SK-N-DZ (cell line): ENCODE results near the gene C5orf15.

Source experiments
- DNase-seq: peaks from one replicate; pipeline ENCODE4 v3.0.0-alpha.2; 2015; ENCODE audit warnings: low spot score

C5orf15 gene

DNA sequence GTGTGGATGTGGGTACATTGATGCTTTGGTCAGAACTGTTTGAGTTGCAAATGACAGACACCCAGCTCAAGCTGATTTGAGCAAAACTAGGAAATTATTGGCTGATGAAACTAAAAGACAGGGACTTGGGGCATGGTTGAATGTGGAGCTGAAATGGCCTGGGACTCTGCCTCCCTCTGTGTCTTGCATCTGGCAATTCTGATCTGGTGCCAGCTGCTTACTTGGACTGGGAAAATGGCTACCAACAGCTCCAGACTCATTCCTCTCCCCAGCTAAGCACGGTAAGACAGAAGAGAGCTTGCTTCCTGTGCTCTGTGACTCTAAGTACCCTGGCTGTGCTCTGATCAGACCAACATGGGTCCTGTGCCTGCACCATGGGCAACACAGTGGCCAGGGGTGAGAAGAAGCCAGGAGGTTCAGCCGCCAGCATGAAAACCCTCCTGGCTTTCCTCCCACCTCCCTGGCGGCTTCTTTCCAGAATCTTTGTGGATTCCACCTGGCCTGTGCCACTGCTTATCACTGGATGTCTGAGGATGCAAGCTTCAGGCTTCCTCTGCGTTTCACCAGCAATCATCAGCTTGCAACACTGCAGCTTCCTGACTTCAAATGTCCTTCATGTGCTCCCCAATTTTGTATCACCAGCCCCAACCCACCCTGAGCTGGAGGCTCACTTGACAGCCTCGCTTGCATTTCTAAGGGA lies 44.1 kb downstream of the C5orf15 start:
- DNase-seq, result no peak

DNA sequence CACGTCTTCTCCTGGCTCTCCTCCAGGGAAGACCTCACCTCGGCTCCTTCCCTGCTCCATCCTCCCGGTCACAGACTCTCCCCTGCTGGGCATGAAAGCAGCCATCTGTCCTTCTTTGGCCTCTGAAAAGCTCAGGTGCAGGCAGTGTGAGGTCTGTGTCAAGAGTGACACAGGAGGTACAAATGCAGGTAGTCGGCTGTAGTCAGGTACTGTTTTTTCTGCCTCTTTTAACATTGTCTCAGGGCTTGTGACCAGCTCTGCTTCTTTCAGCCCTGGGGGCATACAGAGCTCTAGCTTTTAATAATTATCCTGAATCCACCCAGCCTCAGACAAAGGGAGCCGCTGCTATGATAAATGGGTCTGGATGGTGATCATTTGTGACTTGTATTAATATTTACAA lies 46.4 kb downstream of the C5orf15 start:
- no peak for DNase-seq

DNA sequence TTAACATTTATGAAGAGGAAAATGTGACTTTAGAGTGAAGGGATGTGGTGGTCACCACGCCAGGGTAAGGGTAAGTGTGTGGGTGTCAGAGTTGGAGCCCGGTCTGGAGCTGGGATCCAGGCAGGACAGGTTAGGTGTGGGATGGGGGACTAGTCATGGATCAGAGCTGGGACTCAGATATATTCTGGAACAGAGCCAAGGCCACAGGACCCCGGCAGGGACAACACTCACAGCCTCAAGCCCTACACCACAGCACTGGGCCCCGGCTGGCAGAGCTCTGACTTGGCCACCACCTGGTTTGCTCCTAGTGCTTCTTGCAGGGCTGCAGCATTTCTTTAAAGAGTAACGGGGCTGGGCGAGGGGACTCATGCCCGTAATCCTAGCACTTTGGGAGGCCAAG lies 47.4 kb downstream of the C5orf15 start:
- DNase-seq, result no peak

DNA sequence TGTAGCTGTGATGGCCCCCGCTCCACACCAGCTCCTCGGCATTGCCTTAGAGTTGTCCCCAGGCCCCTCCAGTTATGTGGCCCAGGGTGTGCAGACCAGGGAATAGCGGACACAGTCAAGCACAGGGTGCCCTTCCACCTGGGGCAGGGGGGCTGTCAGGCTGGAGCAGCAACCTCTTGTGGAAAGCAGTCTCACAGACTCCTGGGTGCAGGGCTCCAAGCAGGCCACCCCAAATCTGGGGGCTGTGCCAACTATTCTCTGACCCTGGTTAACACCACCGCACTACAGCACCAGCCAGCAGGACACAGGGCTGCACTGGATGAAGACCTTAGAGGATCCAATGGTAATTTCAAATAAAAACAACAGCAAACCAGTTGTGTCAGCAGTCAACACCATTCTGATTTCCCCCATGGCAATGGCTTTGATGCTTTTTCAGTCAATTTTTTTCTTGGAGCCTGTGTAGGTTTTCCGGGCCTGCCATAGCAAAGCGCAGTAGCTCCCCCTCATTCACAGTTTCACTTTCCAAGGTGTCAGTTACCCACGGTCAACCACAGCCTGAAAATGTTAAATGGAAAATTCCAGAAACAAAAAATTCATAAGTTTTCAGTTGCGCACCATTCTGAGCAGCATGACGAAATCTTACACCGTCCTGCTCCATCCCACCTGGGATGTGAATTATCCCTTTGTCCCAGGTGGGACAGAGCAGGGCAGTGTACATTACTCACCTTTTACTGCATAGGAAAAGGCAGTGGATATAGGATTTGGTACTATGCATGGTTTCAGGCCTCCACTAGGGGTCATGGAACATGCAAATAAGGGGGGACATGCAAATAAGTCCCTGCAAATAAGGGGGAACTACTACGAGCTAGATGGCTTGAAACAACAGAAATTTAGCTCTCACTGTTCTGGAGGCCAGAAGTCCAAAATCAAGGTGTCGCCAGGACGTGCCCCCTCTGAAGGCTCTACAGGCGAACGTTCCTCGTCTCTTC lies 49.0 kb downstream of the C5orf15 start:
- no peak for DNase-seq

DNA sequence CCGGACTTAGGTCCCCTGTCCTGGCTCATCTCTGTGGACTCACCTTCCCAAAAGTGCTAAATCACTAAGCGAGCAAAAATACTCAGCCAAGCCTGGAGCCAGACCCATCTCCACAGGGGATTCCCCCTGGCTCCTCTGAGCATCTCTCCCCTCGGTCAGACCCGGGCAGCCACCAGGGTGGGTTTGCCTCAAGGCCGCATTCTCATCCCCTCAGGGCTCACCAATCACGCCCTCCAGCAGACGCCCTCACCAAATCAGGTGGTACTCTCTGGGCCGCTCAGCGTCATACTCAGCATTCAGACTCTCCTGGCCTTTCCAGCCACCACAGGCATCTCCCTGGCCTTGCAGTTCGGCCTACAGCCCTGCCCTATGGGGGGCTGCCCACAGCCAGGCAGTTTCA lies 49.7 kb downstream of the C5orf15 start:
- DNase-seq, result no peak

DNA sequence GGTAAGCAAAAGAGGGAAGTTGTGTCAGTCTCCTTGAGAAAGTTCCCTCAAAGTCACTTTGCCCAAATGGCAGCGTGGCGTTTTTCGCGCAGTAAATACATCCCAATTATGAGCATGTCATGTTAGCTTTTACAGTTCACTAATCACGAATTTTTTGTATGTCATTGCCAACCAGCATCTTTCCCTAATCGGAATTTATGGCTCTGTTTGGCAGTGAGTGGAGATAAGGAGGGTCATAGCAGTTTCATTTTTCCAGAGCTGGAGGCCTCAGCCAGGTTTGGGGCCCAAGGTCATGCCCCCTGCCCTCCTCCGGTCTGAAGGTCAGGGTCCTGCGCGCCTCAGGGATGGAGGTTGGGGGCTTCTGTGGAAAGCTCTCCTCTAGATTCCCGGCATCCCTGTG lies 50.1 kb downstream of the C5orf15 start:
- DNase-seq, result peak; percentile 66

DNA sequence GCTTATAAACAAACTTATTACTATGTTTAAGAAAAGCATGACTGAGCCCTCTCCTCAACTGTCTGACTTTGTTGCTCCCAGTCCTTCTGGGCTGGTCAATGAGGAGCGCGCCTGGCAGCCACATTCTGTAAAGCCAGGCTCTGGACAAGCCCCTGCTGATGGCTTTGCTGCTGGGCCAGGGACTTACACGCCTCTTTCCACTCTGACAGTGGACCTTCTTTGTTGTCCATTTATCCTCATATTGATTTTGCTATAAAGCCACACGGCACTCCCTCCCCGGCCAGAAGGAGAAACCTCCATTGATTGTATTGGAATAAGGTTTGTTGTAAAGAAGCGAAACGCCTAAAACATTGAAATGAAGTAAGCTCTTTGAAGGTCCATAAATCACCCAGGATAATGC lies 50.6 kb downstream of the C5orf15 start:
- DNase-seq, result peak; percentile 24

DNA sequence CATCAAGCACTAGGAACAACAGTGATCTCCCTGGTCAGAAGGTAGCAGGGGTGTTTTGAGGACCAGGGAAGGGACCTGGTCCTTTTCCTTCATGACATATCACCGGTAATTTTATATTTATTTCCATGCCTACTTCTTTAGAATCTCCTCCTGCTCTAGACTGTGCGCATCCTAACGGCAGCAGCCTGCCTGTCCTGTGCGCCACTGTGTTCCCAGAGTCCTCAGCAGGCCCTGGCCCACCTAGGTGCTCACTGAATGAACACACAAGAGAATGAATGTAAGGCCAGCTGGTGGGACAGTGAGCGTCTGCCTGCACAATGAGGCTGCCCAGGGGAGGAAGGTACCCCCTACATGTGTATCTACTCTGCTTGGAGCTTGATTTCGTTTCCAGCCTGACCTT lies 51.5 kb downstream of the C5orf15 start:
- DNase-seq, result no peak

DNA sequence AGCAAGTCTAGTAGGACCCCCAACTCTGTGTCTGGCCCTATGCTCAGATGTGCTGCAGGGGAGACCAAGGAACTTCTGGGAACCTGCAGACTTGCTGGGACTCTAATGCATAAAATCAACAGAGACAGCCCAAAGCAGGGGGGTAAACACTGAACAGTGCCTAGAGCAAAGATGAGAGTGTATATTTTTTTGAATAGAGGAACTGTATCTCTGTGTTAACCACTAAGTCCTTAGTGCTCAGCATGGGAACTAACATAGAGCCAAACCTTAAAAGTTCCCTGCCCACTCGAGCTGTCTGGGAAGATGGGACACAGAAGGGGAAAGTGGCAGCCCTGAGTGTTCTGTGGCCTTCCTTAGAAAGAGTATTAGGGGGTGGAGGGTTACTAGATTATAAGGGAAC lies 51.9 kb downstream of the C5orf15 start:
- no peak for DNase-seq

DNA sequence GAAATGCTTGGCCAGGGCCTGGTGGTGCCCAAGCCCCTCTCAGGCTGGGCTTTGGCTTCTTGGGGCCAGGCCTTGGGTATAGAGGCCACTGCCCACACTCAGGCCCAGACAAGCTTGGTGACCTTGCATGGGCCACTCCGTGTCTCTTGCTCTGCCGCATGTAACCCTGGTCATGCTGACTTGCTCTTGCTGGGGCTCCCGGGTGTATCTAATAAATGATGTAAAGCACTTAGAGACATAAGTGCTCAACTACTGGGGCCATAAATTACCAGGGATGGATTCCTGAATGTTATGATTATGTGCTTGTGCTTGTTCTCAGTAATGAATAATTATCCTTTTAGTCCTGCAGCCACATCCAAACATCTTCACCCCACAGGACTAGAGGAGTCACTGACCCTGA lies 54.0 kb downstream of the C5orf15 start:
- DNase-seq, result peak; percentile 70

DNA sequence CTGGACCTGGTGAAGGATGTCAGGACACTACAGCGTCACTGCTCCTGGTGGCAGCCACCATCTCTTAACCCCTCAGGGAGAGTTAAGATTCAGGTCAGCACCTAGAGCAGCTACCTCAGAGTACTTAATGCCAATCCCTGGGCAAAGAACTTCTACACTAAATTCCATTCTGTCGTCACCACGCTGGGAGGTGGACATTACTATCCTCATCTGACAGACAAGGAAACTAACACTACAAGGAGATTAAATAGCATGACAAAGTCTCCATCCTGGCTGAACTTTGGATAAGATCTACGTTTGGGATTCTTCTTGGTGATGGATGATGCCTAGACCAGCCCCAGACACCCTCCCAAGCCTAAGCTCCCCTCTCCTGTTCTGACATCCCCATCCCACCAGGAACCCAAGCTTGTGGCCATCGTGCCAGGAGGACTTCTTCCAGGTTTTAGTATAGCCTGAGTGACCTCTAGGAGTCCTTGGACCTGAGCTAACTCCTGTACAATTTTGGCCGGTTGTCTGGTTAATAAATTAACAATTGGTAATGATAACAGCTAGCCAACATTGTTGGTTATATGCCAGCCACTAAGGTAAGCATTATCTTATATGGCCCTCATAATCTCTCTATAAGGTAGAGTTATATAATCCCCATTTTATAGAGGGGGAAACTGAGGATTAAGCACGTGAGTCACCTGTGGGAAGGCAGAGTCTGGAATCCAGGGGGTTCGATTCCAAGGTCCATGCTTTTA lies 54.8 kb downstream of the C5orf15 start:
- DNase-seq, result no peak

DNA sequence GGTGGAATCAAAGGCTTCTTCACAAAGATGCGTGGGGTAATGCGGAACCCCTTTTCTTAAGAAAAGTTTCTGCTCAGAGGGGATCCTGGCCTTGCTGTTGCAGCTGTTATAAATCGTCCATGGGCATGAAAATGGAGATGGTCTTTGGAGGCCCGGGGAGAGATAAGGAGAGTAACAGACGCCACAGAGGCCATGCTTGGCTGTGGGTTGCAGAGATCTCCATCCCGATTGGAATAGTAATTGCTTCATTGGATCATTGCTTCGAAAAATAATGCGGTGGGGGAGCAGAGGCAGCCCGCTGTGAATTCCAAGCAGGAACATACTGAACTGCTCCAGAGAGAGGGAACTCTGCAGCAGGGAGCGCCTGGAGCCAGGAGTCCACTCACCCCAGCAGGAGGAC lies 55.5 kb downstream of the C5orf15 start:
- DNase-seq, result peak; percentile 93

DNA sequence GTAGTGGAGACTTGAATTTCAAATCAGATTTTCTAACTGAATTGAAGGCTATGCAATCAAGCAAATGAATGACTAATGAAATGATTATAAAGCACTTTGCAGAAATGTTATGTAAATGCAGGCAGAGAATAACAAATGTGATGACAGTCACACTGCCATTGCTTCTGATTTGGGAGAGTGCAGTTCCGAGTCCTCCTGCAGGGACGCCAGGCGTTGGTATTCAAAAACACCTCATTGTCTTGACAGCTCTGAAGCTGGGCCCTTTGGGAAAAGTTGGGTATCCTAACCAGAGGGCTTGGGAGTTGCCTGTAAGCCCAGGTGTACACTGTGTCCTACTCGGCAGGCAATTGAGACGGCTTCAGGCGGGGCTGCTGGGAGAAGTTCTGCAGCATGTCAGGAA lies 57.9 kb downstream of the C5orf15 start:
- no peak for DNase-seq

DNA sequence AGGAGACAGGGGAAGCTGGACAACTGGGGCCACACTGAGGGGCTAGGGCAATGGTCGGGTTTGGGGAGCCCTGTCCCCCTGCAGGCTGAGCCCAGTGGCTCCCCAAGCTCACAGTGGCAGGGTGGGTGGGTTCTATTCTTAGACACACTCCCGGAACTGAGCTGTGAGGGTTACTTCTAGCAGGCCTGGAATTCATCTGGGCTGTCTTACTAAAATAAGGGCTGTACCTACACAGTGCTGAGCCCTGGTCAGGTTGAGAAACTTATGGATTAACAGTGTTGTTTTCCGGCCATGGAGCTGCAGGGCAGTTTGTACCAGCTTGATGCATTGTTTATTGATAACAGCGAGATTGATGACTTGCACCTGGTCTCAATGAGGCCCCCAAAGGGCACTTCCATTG lies 58.8 kb downstream of the C5orf15 start:
- no peak for DNase-seq

DNA sequence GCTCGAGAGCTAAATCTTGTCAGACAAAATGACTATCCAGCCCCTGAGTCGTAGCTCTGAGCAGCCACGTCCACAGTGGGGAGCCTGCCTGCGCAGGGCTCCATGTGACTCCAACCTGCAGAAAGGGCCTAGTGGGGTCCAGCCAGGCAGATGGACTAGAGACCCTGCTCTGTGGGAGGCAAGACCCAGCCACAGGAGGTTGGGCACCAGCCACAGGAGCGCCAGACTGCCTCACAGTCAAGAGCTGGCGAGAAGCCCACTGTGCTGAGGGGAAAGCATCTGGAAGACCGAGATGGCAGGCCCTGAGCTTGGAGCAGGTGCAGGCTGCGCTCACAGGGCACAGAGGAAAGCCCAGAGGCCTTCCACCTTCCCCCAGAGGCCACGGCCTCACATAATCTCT lies 61.4 kb downstream of the C5orf15 start:
- DNase-seq, result no peak

DNA sequence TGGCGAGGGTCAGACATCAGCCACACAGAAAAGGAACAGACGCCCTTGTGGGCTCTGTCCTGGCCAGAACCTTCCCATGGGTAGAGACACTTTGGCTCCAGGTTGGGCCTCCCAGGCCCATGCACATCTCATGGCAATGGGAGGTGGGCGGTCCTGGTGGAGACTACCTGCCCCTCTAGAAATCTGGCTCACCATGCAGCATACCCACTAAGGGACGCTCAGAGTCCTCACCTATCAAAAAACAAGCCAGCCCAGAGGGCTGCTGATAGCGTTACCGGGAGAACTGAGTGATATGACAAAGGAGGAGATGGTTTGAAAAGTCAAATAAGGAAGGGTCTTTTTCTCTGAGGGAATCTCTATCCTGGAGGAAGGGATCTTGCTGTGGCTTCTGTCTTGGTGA lies 62.1 kb downstream of the C5orf15 start:
- DNase-seq, result no peak
